ENCODE data around the gene RHBG. TPM values are rescaled to one million over a fixed set of nuclear protein-coding genes. Genes with fewer than 3 reads are reported as not detected.

RHBG gene
- total RNA-seq, 4 donors from 2014 or later: not detected

DNA sequence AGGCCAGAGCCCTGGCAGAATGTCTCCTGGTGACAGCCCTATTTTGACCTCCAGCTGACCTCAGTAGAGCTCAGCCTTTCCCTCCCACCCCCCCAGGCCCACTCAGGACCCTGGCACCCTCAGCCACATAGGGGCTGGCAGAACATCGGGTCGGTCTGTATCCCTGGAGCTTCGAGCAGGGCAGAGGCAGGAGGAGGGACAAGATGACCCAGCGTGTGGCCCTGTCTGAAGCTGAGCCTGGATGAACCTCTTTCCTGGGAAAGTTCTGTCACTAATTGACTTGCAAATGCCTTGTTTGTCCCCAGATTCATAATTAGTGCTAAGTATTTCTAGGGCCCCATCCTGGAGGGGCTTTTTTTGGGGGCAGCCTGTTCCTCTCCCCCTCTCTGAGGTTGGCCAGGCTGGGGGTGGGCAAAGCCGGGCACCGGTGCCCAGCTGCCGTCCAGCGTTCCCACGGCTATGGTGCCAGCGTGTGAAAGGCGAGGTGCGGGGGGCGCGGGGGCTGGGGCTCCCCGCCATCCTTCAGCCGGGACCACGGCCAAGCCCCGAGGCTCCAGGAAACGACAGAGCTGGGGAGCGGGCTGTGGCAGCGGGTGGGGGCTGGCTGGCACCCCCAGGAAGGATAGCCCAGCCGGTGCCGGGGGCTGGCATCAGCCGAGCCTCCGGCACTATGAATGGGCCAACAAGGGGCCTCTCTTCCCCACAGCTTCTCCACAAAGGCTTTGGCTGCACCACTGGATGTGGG is 31.4 kb downstream of the RHBG start:
- intact Hi-C loops (cut with DNase I): no loop called here

DNA sequence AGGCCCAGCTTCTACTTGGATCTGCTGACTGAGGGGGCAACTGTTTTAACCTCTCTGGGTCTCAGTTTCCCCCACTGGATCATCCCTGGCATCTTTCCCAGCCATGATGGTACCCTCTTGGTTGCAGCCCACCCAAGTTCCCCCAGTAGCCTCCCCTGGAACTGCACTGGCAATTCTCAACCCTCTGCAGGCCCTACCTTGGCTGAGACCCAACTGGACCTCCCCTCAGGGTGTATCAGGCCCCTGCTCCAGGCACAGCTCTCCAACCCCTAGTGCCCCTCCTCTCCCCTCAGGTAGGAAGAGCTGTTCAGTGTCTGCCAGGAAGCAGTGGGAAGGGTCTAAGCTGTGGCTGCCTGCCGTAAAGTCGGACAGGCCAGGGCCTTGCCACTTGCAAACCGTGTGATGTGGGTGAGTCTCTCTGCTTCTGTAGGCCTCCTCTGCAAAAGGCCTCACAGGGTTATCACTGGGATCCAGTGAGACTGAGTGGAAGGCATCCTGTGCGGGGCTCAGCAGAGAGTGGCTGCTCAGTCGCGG is 32.1 kb downstream of the RHBG start:
- no peak for DNase-seq (ENCODE audit: extremely low spot score)
- intact Hi-C loops (cut with DNase I): no loop called here
- Histone ChIP-seq H3K9me3 (no peaks in the 10 kb centered on the region), H3K4me1 (no peaks in the 10 kb centered on the region), H3K27ac (replicated peaks in 1 of 4) (no peak overlapping the region), H3K4me3 (no peak overlapping the region), H3K27me3 (peaks cover 0 to 58% (median 0%) of the 10 kb centered on the region in 4 donors), H3K36me3 (no peaks in the 10 kb centered on the region)
- TF ChIP-seq, protein P1, sequence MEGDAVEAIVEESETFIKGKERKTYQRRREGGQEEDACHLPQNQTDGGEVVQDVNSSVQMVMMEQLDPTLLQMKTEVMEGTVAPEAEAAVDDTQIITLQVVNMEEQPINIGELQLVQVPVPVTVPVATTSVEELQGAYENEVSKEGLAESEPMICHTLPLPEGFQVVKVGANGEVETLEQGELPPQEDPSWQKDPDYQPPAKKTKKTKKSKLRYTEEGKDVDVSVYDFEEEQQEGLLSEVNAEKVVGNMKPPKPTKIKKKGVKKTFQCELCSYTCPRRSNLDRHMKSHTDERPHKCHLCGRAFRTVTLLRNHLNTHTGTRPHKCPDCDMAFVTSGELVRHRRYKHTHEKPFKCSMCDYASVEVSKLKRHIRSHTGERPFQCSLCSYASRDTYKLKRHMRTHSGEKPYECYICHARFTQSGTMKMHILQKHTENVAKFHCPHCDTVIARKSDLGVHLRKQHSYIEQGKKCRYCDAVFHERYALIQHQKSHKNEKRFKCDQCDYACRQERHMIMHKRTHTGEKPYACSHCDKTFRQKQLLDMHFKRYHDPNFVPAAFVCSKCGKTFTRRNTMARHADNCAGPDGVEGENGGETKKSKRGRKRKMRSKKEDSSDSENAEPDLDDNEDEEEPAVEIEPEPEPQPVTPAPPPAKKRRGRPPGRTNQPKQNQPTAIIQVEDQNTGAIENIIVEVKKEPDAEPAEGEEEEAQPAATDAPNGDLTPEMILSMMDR (IDR thresholded peaks at IDR 0.05): no peak
- TF ChIP-seq POLR2AphosphoS5 (IDR thresholded peaks at IDR 0.05) (no peak), POLR2A (IDR thresholded peaks at IDR 0.05; ENCODE audit: low read depth) (no peak)
- 75% methylated on average over 5 of the region's 6 CpGs for WGBS

More for the DNA sequence above, 31.4 kb downstream of the RHBG start:
- DNase-seq (ENCODE audit: extremely low spot score): no peak
- peaks cover 0 to 50% (median 0%) of the 10 kb centered on the region in 4 donors for H3K27me3 ChIP-seq
- no peak overlapping the region for H3K4me3 ChIP-seq
- WGBS: 66% methylated on average over 5 of the region's 25 CpGs
- H3K4me1 ChIP-seq: no peaks in the 10 kb centered on the region
- H3K27ac ChIP-seq (replicated peaks in 1 of 4): no peak overlapping the region
- no peaks in the 10 kb centered on the region for H3K36me3 ChIP-seq
- TF ChIP-seq POLR2AphosphoS5 (IDR thresholded peaks at IDR 0.05): no peak
- TF ChIP-seq, protein P1 (IDR thresholded peaks at IDR 0.05): no peak
- TF ChIP-seq EP300 (IDR thresholded peaks at IDR 0.05): no peak
- TF ChIP-seq POLR2A (IDR thresholded peaks at IDR 0.05; ENCODE audit: low read depth): no peak
- H3K9me3 ChIP-seq: no peaks in the 10 kb centered on the region

DNA sequence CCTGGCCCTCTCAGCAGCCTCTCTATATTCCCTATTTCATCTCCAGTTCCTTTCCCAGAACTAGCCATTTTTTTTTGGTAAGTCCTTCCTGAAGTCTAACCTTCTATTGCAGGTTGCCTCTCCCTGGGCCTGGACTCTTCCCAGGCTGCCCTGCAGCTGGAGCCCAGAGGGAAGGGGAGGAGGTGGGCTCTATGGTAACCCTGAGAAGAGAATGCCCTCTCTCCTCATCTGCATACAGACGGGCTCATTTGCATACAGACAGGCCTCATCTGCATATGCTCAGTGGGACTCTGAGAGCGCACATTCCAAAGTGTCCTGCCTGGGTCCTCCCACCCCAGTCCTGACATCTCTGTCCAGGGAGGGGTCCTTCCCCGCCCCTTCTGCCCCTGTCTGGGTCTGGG is 32.7 kb downstream of the RHBG start:
- Histone ChIP-seq H3K4me3 (no peak overlapping the region), H3K9me3 (no peaks in the 10 kb centered on the region), H3K27me3 (peaks cover 0 to 63% (median 0%) of the 10 kb centered on the region in 4 donors), H3K27ac (replicated peaks in 1 of 4) (no peak overlapping the region), H3K36me3 (no peaks in the 10 kb centered on the region), H3K4me1 (no peaks in the 10 kb centered on the region)
- intact Hi-C loops (cut with DNase I): no loop called here
- no peak for DNase-seq (ENCODE audit: extremely low spot score)
- TF ChIP-seq EP300 (IDR thresholded peaks at IDR 0.05): no peak
- 59% methylated on average over 3 of the region's 3 CpGs for WGBS

DNA sequence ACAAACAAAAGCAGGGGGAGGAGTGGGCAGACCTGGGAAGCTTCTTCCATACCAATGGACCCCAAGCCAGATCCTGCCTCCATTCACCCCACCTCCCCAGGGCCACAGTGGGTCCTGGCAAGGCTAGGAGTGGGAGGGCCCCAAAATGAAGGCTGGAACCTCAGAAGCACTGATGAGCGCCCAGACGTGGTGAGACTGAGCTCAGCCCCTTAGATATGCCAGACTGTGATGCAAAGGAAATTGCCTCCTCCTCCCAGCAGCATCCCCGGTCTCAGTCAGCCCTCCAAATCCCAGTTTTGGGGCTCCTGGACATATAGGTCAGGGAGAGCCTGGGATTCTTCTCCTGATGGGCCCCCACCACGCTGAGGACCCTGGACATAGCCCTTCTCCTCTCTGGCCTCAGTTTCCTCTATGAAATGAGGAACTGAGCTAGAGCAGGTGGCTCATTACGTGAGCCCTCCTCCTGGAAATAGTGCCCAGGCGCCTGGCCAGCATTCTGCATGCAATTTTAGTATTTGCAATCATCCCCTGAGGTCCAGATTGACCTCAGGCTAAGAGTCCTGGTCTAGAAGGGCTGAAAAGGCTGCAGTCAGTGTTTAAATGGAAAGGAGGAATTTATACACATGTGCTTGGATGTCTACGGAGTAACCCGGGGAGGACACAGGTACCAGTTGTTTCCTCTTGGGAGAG is 33.5 kb downstream of the RHBG start:
- H3K4me3 ChIP-seq: no peak overlapping the region
- no peaks in the 10 kb centered on the region for H3K4me1 ChIP-seq
- 51% methylated on average over 5 of the region's 8 CpGs for WGBS
- no peaks in the 10 kb centered on the region for H3K36me3 ChIP-seq
- no peak overlapping the region for H3K27ac ChIP-seq (replicated peaks in 1 of 4)
- intact Hi-C loops (cut with DNase I): no loop called here
- peaks cover 0 to 71% (median 0%) of the 10 kb centered on the region in 4 donors for H3K27me3 ChIP-seq
- H3K9me3 ChIP-seq: no peaks in the 10 kb centered on the region
- no peak for DNase-seq (ENCODE audit: extremely low spot score)
- no peak for TF ChIP-seq POLR2A (IDR thresholded peaks at IDR 0.05; ENCODE audit: low read depth)
- TF ChIP-seq, protein P1 (IDR thresholded peaks at IDR 0.05): no peak
- TF ChIP-seq EP300 (IDR thresholded peaks at IDR 0.05): no peak
- TF ChIP-seq POLR2AphosphoS5 (IDR thresholded peaks at IDR 0.05): no peak

DNA sequence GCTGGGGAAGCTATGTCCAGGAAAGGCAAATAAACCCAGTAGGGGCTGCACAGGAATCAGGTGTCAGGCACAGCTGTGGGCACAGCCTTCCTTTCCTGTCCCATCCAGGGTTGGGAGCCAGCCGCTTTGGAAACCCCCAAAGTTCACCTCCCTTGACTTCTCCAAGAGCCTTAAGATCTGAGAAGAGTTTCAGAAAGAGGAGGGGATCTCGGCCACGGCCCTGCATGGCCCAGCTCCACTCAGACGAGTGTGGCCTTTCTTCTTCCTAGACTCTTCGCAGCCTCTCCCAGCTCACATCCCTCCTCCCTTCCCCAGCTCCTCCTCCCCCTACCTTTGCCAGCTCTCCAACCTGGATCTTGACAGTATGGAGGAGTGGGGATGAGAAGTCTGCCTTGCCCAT is 36.7 kb downstream of the RHBG start:
- Histone ChIP-seq H3K27ac (replicated peaks in 1 of 4) (no peak overlapping the region), H3K36me3 (no peaks in the 10 kb centered on the region), H3K4me3 (no peak overlapping the region), H3K9me3 (no peaks in the 10 kb centered on the region), H3K4me1 (no peaks in the 10 kb centered on the region), H3K27me3 (peaks cover 0 to 90% (median 0%) of the 10 kb centered on the region in 4 donors)
- 62% methylated on average over 5 of the region's 5 CpGs for WGBS
- TF ChIP-seq, protein P1 (IDR thresholded peaks at IDR 0.05): no peak
- intact Hi-C loops (cut with DNase I): no loop called here
- DNase-seq (ENCODE audit: extremely low spot score): no peak
